Skin of body (tissue), 2 donors: ENCODE measurements around the gene OLFM4. TPM values are rescaled to one million over a fixed set of nuclear protein-coding genes. Genes with fewer than 3 reads are reported as not detected.

Experiments
- DNase-seq: peaks from one replicate; lab custom pipeline; 2025; lab: John Stamatoyannopoulos, UW
- total RNA-seq: library from RNA; depleted of rRNA; stranded (reverse); fragments of >200 nt; gene quantifications from one replicate; pipeline ENCODE4 v1.2.3, GENCODE V29; 2014

OLFM4 gene
- total RNA-seq, 1 donor from 2014 or later = 30.1 TPM

GRCh38 chr13:53066411-53066810 is 37.8 kb downstream of the OLFM4 start:
- DNase-seq = no peak

GRCh38 chr13:53068585-53069520 is 40.2 kb downstream of the OLFM4 start:
- DNase-seq = peak; percentile 65

DNA sequence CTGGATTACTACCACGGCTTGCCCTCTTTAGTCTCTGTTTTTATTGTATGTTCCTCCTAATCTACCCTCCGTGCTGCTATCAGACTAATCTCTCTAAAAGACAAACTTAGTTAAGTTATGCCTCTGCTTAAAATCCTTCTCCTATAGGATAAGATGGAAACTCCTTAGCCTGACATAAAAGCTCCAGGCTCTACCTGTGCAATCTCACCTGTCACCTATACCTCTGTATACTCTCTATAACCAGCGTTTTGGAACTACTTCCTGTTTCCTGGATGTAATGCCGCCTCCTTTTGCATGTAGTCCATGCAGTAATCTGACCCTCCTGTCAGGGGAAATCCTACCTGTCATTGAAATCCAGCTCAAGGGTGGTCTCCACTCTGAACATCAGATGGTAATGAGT is 41.2 kb downstream of the OLFM4 start:
- DNase-seq = no peak

DNA sequence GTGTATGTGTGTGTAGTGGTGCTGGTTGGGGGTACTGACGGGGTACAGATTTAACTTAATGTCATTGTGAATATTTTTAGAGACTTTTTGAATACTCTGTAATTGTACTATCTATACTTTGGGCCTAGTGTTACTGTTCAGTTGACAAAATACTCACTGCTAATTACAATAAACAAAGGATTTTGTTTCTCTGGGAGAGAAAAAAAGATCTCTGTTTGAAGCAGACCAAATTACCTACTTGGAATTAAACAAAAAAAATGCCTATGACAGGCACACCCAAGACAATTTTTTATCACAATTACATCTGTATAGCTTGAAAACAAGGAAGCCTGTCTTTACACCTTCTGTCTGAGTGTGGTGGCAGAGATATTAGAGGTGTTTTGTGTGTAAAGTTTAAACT is 45.1 kb downstream of the OLFM4 start:
- no peak for DNase-seq

DNA sequence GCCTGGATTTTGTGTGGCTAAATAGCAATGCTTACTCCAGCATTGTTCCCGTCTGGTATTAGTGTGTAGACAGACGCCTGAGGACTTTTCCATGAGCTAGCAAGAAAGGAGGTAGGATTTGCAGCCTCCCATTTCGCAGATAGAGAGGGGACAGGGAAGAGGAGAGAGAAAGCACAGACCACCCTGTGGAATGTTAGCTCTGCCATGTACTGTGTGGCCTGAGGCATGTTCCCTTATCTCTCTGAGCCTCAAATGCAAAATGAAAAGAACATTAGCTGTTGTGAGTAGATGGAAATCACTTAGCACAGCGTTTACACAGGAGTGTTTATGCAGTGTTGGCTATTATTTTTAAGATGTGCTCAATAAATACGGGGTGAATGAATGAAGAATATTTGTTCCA is 45.5 kb downstream of the OLFM4 start:
- DNase-seq = no peak

- DNase-seq = no peak
Measured at GRCh38 chr13:53075356-53076041, 46.9 kb downstream of the OLFM4 start.

GRCh38 chr13:53079691-53080090 is 51.1 kb downstream of the OLFM4 start:
- DNase-seq = no peak

DNA sequence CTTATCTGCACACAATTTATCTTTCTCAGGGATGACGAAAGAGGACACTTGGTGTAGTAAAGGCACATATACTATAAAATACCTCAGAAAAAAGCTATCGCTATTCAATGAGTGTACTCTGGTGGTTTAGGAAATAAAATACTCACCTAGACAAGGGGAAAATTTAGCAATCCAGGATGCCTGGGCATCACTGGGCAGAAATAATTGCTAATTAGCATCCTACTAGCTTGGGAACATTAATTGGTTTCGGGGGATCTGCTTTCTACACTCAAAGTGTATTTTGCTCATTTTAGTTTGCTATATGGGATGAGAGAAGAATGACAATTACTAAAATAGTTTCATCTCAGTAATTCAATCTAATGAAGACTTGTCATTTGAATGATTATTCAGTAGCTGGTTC is 60.3 kb downstream of the OLFM4 start:
- no peak for DNase-seq

GRCh38 chr13:53089951-53090350 is 61.3 kb downstream of the OLFM4 start:
- DNase-seq = no peak

DNA sequence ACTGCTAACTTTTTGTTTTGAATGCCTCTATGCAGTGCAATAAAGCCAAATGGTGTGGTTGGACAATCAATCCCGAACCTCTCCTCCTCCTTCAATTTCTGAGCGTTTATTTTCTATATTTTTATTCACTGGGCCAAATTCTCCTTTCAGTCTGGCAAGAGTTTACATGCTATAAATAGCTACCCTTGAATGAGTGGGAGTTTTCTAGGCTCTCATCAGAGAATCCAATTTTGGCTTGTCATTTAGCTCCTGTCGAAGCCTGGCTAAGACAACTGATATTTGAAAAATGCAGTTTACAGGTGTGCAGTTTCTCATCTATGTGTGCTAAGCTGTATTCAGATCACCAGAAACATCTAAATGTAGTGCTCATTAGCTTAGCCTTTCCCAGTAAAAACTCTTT is 61.8 kb downstream of the OLFM4 start:
- DNase-seq = no peak

GRCh38 chr13:53092931-53093330 is 64.3 kb downstream of the OLFM4 start:
- no peak for DNase-seq

DNA sequence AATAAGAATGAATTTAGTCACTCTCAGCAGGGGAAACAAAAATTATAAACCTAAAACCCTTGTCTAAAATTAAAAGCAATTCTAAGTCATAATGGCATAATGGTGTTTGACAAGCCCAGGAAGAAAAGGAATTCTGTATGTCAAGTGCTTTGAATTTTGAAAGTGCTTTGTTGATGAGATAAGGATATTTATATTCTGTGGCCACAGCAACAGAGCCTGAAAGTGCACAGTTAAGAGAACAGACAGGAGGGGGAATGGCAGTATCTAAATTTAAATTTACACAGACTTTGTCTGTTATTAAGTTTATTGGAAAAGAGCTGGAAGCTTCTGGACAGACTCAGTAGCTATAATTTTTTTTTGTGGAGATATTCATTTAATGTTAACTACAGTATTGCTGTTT is 69.8 kb downstream of the OLFM4 start:
- DNase-seq = no peak

GRCh38 chr13:53100394-53101063 is 71.9 kb downstream of the OLFM4 start:
- DNase-seq = no peak

Other genes starting within 250 kb of the OLFM4 start
- 2.7 TPM for gene PCDH8, start 180.2 kb upstream of the OLFM4 start, total RNA-seq